Measurements from ENCODE around the gene RAB36.

GRCh38 chr22:23181721-23182308 is 36.5 kb downstream of the RAB36 start:
- TF ChIP-seq CTCF (conservative IDR thresholded peaks at IDR 0.05; ENCODE audit: low read length): no peak
- no peak for TF ChIP-seq EZH2phosphoT487 (IDR thresholded peaks at IDR 0.05; ENCODE audit: borderline replicate concordance)
